Measurements from ENCODE around the gene ZNF674.
"Not testable (repeated sequence)": the region's sequence is repeated elsewhere in the genome, so short reads cannot be mapped to it uniquely, and the experiment has no call there.

ZNF674 gene

GRCh38 chrX:46567388-46567787 is 22.2 kb upstream of the ZNF674 start:
- no peak for DNase-seq

DNA sequence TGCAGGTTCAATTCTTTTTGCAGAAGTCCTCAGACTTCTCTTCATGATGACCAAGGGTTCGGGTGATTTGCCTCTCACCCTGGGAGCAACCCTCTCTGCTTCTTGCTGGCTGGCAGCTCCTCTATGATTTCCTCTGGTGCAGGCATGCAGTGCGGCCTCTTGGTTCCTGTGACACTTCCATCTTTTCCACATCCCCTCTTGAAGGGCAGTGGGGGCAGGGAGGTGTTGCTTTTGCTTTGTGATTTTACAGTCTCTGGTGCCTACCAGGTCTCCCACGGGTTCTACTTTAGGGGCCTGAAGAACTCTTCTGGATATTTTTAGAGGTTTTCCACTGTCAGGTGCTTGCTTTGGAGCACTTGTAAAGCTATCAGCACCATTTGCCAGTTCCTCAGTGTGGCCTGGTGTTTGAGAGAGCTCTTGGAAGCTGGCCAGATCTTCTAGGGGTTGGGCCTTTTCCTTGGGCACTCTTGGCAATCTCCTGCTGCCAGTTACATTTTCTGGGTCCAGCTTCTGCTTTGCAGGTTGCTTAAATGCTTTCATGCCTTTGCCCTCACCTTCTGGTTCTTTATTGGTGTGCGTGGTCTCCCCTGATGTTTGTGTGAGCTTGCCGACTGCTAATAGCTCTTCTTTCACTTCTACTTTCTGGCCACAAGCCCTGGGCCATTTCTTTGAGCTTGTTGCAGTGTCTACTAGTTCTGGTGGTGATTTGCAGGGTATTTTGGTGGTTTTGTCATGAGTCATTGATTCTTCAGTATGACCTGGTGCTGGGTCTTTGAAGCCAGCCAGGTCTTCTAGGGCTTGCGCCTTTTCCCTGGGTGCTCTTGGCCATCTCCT is 16.8 kb upstream of the ZNF674 start:
- DNase-seq = no peak

GRCh38 chrX:46559062-46559461 is 13.8 kb upstream of the ZNF674 start:
- no peak for DNase-seq

GRCh38 chrX:46554942-46555341 is 9.7 kb upstream of the ZNF674 start:
- DNase-seq = no peak

DNA sequence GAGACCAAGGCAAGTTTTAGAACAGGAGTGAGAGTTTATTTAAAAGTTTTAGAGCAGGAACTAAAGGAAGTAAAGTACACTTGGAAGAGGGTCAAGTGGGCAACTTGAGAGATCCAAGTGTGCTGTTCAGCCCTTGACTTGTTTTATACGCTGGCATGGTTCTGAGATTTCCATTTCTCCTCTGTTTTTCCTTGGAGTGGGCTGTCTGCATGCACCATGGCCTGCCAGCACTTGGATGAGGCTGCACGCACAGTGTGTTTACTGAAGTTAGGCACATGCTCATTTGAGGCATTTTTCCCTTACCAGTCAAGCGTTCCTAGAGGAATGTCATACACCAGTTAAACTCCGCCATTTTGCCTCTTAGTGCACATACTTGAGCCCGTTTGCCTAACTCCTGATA is 8.7 kb upstream of the ZNF674 start:
- DNase-seq = no peak

- DNase-seq = no peak
These were observed 6.4 kb upstream of the ZNF674 start for GRCh38 chrX:46551494-46552128.

DNA sequence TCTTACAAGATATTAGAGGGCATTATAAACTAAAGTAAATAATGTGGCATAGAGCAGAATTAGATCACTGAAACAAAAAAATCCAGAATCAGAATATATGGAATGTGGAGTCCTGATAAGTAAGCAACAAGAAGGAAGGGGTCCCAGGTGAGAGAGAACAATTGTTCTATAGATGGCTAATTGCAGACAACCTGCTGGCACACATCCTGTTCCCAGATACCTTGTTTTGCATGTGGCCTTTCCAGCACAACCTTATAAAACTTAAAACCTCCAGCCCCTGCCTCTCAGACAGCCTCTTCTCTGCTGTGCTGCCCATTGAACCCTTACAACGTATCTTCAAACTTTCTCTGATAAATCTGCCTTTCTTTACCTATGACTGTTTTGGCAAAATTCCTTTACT is 4.7 kb upstream of the ZNF674 start:
- no peak for DNase-seq

- DNase-seq = no peak
These were observed 2.6 kb upstream of the ZNF674 start for GRCh38 chrX:46547857-46548256.

DNA sequence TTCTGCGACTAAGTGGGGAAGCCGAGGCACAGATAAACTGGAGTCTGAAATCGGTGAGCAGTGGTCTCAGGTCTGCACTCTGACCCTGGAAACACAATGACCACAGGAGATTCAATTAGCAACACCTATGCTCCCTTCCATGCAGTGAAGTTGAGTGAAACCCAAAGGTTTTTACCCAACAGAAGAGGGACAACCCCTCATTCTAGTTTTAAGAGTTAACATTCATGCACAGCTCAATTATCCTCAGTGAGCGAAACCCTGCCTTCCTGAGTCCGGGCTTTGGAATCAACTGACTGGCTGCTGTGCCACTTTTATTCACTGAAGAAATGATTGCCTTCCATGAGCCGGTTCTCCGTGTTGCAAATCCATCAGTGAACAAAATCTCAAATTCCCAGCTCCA is 694 bp downstream of the ZNF674 start:
- not testable (repeated sequence) for DNase-seq

DNA sequence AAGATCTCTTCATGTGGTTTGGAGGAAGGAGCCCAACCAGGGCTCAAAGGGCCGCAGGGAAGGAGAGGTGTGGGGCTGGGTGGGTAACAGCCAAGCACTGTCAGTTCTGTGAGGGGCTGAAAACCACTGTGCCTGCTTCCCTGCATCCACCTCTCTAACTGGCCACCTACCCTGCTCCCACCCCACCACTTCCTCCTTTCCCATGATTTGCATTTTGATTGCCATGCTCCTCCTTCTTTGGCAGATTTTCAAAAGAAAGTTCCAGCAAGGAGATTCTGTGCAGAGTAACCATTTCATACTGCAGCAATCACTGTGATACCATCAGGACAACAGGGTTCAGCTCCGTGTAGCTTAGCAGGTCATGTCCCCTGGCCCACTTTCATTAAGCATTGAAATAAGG is 1.8 kb downstream of the ZNF674 start:
- DNase-seq = no peak

DNA sequence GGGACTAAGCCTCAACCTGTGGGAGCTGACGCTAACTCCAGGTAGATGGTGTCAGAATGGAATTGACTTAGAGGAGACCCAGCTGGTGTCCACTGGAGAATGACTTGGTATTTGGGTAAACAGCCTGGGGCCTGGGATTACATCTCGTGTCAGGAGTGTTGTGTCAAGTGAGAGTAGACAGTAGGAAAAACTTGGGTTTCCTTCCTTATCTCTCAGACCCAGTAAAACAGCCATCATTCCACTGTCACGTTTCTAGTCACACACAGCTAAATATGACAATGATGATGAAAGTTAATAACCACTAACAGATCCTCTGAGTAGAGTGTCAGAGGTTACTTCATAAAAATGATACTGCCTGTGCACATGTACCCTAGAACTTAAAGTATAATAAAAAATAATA is 13.8 kb downstream of the ZNF674 start:
- no peak for DNase-seq

GRCh38 chrX:46530404-46530908 is 14.8 kb downstream of the ZNF674 start:
- DNase-seq = not testable (repeated sequence)

- not testable (repeated sequence) for DNase-seq
These were observed 15.3 kb downstream of the ZNF674 start for GRCh38 chrX:46529740-46530403.

- not testable (repeated sequence) for DNase-seq
These were observed 16.6 kb downstream of the ZNF674 start for GRCh38 chrX:46528640-46529039.

GRCh38 chrX:46506076-46506475 is 39.1 kb downstream of the ZNF674 start:
- DNase-seq = no peak

DNA sequence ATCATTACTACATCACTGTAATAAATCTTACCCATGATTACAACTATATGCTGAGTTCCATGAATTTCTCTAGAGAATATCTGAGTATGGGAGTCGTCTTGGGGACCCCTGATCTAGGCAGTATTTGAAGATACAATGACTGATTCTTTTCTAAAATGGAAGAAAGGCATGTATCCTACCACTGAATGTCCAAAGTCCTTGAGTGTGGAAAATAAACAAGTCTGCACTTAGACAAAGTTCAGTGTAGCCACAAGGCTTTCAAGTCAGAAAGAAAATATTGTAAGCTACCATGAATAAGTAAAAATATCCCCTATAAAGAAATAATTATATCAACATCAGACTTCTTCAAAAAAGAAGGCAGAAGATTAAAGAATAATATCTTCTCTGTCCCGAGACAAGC is 42.4 kb downstream of the ZNF674 start:
- DNase-seq = no peak

DNA sequence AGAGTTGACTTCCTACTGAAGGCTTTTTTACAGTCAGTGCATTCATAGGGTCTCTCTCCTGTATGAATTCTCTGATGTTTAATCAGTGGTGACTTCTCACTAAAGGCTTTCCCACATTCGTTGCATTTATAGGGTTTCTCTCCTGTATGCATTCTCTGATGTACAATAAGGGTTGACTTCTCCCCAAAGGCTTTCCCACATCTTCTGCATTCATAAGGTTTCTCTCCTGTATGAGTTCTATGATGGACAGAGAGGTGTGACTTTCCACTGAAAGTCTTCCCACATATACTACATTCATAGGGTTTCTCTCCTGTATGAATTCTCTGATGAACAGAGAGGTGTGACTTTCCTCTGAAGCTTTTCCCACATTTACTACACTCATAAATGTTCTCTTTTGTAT is 45.2 kb downstream of the ZNF674 start:
- no peak for DNase-seq

- DNase-seq = no peak
These were observed 56.5 kb downstream of the ZNF674 start for GRCh38 chrX:46488712-46489111.

GRCh38 chrX:46485897-46486296 is 59.3 kb downstream of the ZNF674 start:
- DNase-seq = no peak

DNA sequence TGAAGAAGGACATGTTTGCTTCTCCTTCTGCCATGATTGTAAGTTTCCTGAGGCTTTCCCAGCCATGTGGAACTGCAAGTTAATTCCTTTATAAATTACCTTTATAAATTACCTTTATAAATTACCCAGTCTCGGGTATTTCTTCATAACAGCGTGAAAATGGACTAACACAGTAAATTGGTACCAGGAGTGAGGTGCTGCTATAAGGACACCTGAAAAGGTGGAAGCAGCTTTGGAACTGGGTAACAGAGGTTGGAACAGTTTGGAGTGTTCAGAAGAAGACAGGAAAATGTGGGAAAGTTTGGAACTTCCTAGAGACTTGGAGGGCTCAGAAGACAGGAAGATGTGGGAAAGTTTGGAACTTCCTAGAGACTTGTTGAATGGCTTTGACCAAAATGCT is 66.6 kb downstream of the ZNF674 start:
- not testable (repeated sequence) for DNase-seq

- no peak for DNase-seq
These were observed 67.8 kb downstream of the ZNF674 start for GRCh38 chrX:46477435-46477834.

GRCh38 chrX:46465203-46465602 is 80.0 kb downstream of the ZNF674 start:
- DNase-seq = no peak

DNA sequence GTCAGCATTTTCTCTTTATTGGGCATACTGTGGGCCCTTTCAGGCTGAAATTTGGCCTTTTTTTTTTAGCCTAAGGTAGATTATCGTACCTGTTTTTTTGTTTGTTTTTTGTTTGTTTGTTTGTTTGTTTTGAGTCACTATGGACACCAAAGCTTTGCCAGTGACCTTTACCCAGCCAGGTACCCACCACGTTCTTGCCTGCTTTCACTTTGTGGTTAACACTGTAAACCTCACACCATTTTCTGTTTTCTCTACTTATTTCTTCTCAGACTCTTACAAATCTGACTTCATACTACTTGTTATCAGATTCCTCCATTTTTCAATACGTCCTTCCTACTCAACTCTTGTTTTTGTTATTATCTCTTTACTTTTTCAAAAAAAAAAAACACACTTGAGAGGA is 81.5 kb downstream of the ZNF674 start:
- no peak for DNase-seq

DNA sequence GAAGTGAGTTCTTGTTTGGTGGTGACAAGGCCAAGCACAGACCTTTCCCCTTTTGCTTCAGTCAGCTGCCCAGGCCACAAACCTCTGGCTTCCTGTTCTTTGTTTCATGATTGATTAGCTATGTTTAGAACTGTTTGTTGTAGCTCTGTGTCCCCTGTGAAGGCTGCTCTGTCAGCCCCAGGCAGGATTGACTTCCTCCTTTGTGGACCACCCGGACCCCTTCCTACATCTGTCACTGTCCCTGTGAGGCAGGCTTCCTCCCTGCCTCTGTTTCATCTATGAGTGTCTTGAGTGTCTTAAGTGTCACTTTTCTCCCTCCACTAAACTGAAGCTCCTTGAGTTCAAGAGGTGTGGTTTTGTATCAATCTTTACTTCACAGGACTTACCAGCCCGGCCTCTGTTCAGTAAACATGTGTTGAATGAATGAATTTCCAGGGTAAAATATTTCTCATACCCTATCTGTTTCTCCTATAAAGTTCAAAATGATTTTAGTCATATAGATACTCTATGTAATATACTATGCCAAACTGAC is 83.5 kb downstream of the ZNF674 start:
- no peak for DNase-seq

Data from NCI-H1092 treated with DMSO at 0.1 percent for 48 hours (cell line).